Panc1 (cell line): ENCODE data around the gene C1orf87.

ENCODE experiments used
- POLR2AphosphoS5 ChIP-seq: IDR thresholded peaks from 2 replicates; pipeline ENCODE4 v1.6.1; 2012; ENCODE audit warnings: mild to moderate bottlenecking, low read depth, low read length, moderate library complexity
- SIN3A ChIP-seq: IDR thresholded peaks from 2 replicates; pipeline ENCODE4 v1.6.1; 2012; ENCODE audit warnings: low read depth, mild to moderate bottlenecking, low read length, moderate library complexity, borderline replicate concordance; ENCODE audit not compliant: insufficient read depth
- TF ChIP-seq, protein P1 (sequence below): fragments of 450-650 bp; IDR thresholded peaks from 2 replicates; pipeline ENCODE4 v1.5.1; 2017; ENCODE audit warnings: mild to moderate bottlenecking

DNA sequence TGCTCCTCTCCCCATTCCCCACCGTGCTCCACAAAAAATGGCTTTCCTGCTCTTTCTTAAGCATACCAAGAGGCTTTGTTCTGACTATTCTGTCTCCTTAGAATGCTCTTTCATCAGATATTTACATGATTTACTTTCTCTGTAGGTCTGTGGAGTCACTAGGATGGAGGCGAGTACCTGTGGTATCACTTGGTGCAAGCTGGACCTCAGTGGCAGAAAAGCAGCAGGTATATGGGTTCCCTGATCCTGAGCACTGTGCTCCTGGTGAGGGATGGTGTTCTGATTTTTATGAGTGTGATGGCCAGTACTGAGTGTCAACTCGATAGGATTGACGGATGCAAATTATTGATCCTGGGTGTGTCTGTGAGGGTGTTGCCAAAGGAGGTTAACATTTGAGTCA, 10.0 kb downstream of the C1orf87 start:
- TF ChIP-seq, protein P1, sequence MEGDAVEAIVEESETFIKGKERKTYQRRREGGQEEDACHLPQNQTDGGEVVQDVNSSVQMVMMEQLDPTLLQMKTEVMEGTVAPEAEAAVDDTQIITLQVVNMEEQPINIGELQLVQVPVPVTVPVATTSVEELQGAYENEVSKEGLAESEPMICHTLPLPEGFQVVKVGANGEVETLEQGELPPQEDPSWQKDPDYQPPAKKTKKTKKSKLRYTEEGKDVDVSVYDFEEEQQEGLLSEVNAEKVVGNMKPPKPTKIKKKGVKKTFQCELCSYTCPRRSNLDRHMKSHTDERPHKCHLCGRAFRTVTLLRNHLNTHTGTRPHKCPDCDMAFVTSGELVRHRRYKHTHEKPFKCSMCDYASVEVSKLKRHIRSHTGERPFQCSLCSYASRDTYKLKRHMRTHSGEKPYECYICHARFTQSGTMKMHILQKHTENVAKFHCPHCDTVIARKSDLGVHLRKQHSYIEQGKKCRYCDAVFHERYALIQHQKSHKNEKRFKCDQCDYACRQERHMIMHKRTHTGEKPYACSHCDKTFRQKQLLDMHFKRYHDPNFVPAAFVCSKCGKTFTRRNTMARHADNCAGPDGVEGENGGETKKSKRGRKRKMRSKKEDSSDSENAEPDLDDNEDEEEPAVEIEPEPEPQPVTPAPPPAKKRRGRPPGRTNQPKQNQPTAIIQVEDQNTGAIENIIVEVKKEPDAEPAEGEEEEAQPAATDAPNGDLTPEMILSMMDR = no peak
- TF ChIP-seq POLR2AphosphoS5 = no peak
- no peak for TF ChIP-seq SIN3A
